NCI-H2227 treated with DMSO at 0.1 percent for 48 hours (cell line): ENCODE results near the gene ZNF280D.

Source experiments
- DNase-seq: peaks from one replicate; lab custom pipeline; 2025; lab: John Stamatoyannopoulos, UW

ZNF280D gene

DNA sequence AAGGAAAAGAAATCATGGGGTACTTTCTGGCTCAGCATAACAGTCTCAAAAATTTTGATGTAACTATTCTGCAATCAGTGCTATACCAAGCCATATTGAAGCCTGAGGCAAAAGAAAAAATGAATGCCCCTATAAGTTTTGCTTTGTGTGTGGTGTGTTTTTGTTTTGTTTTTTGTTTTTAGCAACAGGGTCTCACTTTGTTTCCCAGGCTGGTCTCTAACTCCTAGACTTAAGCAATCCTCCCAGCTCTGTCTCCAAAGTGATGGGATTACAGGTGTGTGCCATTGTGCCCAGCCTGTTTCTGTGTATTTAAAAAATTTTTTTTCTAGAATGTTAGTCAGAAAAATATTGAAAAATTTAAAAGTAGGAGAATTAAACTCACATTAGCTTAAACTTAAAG is 93.2 kb downstream of the ZNF280D start:
- DNase-seq = no peak

DNA sequence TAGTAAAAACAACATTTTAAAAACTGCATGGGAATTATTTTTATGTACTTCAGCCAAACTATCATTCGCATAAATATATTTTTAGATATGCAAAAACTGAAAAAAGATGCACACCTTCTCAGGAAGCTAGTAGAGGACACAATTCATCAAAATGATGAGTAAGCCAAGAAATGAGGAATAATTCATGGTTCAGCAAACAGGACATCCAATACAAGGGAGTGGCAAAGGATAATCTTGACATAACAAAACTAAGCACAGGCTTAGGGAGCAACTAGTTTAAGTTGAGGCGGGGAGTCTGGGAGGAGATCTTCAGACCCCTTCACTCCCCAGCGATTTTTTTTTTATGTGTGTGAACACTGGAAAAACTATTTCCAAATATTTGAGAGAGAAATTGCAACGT is 93.7 kb downstream of the ZNF280D start:
- no peak for DNase-seq

DNA sequence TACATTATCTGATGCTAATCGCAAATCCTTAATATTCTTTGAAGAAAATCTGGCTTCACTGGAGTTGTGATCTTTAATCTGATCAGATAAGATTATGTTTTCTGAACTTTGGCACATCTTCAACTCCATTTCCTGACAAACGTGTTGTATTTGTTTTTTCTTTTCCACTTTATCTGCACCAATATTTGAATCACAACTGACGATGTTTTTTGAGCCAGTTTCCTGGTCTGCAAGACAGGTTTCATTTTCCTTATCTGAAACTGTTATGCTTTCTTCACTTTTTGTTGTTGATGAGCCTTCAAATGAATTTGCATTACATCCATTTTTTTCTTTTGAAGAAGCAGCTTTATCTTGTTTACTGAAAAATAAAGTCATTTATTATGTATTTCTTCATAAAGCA is 101.5 kb downstream of the ZNF280D start:
- DNase-seq = no peak

DNA sequence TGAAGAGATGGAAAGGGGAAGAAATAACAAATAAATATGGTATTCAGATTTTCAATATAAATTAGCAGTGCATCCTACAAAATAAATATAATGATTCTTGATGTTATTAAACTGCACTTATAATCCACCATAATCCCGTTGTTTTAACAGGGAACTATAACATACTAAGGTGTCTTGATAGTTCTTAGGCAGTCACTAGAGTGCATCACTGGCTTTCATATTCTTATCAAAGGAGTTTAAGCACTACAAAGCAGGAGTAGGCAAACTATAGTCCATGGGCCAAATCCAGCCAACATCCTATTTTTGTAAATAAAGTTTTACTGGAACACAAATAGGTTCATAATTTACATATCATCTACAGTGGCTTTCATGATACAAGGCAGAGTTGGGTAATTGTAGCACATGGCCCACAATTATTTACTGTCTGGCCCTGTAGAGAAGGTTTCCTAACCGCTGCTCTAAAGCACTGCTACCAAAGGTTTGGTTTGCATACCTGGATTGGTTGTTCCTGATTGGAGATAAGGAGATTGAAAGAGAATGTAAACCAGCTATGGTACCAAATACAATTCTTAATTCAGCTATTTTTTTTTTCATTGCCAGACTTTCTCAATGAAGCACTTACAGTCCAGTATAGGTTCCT is 104.3 kb downstream of the ZNF280D start:
- no peak for DNase-seq

DNA sequence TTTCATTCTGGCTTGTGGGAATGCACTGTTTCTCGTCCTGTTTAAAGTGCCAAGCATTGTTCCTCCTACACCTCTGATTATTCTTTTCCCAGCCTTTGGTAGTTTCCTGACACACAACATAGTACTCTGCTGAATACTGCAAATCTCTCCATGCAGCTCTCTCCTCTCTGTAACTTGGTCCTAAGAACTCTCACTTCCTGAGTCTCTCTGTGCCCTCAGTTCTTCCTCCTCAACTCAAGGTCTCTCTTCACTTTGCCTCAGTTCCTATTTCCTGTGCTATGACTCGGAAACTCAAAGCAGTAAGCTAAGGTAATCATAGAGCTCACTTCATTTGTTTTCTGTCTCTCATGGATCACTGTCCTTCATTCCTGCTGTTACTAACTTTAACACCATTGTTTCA is 113.4 kb downstream of the ZNF280D start:
- DNase-seq = no peak

DNA sequence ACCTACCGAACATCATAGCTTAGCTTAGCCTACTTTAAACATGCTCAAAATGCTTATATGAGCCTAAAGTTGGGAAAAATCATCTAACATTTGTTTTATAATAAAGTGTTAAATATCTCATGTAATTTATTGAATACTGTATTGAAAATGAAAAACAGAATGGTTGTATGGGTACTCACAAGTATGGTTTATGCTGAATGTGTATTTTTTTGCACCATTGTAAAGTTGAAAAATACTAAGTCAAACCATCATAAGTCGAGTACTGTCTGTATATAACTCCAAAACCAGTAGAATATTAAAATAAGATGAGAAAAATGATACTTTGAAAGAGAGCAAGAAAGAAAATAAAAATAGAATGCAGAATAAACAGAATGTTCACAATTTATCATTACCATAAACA is 115.7 kb downstream of the ZNF280D start:
- DNase-seq = no peak

DNA sequence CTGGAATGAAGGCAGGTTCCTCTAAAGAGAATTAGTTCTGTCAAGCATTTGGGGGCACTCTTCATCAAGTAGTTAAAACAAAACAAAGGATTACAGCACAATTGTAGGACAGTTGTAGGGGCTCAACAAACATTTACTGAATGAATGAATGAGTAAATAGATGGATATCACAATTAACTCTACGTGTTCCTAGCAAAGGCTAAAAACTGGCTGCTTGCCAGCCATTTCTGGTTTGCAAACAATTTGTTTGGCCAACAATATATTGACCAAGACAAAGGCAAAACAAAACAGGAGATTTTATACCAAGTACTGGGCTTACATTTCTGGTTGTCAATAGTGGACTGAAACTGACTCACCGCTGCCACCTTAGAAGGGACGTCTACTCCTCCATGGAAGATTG is 116.8 kb downstream of the ZNF280D start:
- no peak for DNase-seq

DNA sequence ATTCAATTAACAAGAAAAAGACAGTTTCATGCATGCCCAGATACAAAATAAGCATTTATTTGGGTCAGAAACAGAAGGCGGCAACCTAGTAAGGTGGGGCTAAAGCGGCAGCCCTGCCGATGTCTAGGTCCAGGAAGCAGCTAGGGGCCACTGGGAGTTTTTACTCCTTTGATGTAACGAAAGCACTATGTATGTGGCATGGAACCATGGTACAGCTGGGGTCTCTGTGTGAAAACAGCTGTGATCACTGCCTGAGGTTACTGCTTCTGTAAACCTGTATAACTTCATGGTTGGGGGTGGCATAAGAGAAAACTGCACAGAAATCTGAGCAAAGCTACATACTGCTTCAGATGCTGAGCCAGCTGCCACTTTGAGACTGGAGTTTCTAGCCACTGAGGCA is 119.5 kb downstream of the ZNF280D start:
- no peak for DNase-seq

DNA sequence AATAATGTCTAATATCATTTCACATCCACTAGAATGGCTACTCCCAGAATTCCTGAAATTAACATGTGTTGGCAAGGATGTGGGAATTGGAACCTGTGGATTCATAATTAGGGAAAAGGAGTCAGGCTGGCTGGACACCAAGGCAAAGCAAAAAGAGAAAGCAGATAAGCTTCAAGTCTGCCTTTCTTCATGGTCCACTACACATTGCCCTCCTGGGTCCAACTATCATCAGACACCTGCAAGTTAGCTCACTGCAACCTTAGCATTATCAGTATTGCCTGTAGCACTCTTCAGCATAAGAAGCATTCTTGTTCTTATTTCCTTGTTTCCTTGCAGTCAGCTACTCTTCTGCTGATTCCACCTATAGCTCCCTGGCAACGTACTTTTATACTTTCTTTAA is 124.3 kb downstream of the ZNF280D start:
- DNase-seq = no peak

DNA sequence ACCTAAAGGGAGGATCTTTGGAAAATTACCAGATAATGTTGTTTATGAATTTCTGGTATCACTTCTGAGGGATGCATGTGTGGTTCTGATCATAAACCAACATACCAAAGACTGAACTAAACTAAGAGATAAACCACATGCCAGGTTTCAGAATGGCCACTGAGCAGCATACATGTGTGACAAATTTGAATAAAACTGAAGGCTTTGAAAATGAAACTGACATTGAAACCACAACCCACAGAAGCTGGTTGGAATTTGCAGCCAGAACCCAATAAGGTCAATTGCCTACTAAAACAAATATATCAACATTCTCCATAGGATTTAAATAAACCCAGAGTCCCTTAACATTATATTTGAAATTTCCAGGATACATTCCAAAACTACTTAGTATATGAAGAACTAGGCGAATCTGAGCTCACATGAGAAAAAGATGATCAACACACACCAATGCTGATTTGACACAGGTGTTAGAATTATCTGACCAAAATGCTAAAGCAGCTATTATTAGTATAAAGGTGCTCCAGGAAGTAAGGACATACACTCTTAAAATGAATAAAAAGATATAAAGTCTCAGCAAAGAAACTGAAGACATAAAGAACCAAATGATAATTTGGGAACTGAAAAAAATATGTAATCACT is 125.0 kb downstream of the ZNF280D start:
- DNase-seq = no peak

DNA sequence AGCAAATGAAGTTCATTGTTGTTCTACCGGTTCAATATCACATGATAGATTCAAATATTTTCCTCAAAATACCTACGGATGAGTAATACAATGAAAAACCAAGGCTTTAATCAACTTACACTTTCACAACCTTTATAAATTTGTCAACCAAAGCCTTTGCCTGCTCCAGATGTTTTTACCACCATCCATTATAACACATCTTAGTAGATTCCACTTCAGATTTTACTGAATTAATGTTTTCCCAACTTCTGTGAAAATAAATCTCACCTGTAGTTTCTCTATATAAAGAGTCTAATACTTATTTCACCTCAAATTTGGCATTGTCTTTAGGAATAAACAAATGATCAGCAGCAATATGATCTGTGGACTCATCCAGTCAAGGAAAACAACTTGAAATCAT is 131.1 kb downstream of the ZNF280D start:
- no peak for DNase-seq

DNA sequence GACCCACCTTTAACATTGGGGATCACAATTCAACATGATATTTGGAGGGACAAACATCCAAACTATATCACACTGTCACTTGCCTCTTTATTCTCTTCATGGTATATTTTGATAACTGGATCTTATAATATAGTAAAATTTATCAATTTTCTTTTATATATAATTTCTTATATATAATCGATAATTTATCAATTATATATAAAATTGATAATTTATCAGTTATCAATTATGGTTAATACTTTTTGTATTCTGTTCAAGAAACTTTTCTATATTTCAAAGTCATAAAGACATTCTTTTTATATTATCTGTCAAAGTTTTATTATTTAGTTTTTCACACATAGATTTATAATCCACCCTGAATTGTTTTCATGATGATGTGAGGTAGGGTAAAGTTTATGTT is 132.9 kb downstream of the ZNF280D start:
- DNase-seq = no peak

DNA sequence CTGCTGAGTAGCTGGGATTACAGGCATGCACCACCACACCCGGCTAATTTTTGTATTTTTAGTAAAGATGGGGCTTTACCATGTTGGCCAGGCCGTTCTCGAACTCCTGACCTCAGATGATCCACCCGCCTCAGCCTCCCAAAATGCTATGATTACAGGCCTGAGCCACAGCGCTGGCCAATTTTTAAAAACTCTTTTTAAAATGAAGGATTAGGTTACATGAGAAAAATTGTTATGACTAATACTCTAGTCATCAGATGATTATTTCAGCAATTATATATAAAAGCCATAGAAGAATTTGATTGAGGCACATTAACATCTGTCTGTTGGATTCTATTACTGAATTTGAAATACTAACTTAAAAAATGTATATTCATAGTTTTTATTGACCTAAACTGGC is 134.3 kb downstream of the ZNF280D start:
- no peak for DNase-seq

DNA sequence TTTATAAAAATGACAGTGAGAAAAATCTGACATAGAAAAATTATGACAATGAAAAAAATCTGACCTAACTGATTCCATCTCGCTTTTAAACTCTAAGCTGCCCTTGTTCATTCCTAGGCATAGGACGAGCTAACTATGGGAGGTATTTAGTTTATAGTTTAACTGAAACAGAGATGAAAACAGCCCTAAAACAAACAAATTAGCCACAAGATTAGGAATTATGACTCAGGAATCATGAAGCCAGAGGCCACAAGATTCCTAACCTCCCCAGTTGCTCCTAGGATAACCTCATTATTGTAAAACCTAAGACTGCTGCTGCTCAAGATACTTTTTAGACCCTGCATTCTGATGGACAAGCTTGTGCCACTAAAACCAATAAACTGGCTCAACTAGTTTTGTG is 145.6 kb downstream of the ZNF280D start:
- DNase-seq = no peak

DNA sequence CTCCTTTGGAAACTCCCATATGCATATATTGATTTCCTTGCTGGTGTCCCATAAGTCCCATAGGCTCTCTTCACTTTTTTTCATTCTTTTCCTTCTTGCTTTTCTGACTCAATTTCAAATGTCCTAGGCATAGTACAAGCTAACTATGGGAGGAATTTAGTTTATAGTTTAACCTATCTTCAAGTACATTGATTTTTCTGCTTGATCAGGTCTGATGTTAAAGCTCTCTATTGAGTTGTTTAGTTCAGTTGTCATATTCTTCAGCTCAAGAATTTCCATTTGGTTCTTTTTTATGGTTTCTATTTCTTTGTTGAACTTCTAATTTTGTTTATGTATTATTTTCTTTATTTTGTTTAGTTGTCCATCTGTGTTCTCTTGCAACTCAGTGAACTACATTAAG is 147.1 kb downstream of the ZNF280D start:
- DNase-seq = no peak

DNA sequence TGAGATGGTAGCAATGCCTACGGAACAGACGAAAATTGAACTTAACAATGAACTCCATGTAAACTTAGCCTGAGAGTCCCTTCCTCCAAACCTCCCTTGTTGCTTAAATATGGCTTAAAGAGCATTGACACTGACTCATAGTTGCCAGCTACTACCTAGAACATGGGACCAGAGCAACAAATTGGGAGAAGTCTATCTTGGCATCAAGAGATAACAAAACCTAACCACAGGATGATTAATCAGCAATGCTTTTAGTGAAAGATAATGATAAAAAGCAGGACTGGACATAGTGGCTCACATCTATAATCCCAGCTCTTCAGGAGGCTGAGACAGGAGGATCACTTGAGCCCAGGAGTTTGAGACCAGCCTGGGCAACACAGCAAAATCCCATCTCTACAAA is 150.5 kb downstream of the ZNF280D start:
- no peak for DNase-seq
